Osteocyte (in vitro differentiated cells): Measurements from ENCODE around the gene MYO5B. TPM values are rescaled to one million over a fixed set of nuclear protein-coding genes. Genes with fewer than 3 reads are reported as not detected.

Experiments used
- DNase-seq: peaks from one replicate; pipeline ENCODE4 v3.0.0; 2021; ENCODE audit warnings: mixed read lengths; ENCODE audit not compliant: unreplicated experiment; ENCODE audit errors: extremely low spot score
- H3K27ac Mint-ChIP-seq: one replicate; pipeline ENCODE4 v1.8.0; 2021; ENCODE audit warnings: mild to moderate bottlenecking, mixed read lengths; ENCODE audit not compliant: unreplicated experiment
- H3K27me3 Mint-ChIP-seq: one replicate; pipeline ENCODE4 v1.8.0; 2021; ENCODE audit warnings: mixed read lengths; ENCODE audit not compliant: unreplicated experiment
- H3K36me3 Mint-ChIP-seq: one replicate; pipeline ENCODE4 v1.8.0; 2021; ENCODE audit warnings: mixed read lengths; ENCODE audit not compliant: unreplicated experiment
- H3K4me1 Mint-ChIP-seq: one replicate; pipeline ENCODE4 v1.8.0; 2021; ENCODE audit warnings: mixed read lengths; ENCODE audit not compliant: unreplicated experiment
- H3K4me3 Mint-ChIP-seq: one replicate; pipeline ENCODE4 v1.8.0; 2021; ENCODE audit warnings: mild to moderate bottlenecking, moderate library complexity, mixed read lengths; ENCODE audit not compliant: unreplicated experiment
- H3K9me3 Mint-ChIP-seq: one replicate; pipeline ENCODE4 v1.8.0; 2021; ENCODE audit warnings: mixed read lengths; ENCODE audit not compliant: unreplicated experiment
- CTCF ChIP-seq: fragments of 200-600 bp; sonication (generic); IDR thresholded peaks from 2 replicates; pipeline ENCODE4 v1.5.0; 2021; ENCODE audit warnings: antibody characterized with exemption, mild to moderate bottlenecking, moderate library complexity
- total RNA-seq: library from RNA; stranded (reverse); gene quantifications from 2 replicates; pipeline ENCODE4 v1.2.1, GENCODE V29; 2021

The MYO5B gene
- total RNA-seq, 1 donor from 2014 or later: not detected

GRCh38 chr18:49970319-49970718 lies 224.6 kb downstream of the MYO5B start:
- Mint-ChIP-seq H3K4me1 (no peaks in the 10 kb centered on the region), H3K36me3 (no peaks in the 10 kb centered on the region), H3K27ac (no peak overlapping the region), H3K9me3 (no peaks in the 10 kb centered on the region), H3K4me3 (no peak overlapping the region), H3K27me3 (peaks cover 8% of the 10 kb centered on the region)
- DNase-seq: no peak
- TF ChIP-seq CTCF: no peak

DNA sequence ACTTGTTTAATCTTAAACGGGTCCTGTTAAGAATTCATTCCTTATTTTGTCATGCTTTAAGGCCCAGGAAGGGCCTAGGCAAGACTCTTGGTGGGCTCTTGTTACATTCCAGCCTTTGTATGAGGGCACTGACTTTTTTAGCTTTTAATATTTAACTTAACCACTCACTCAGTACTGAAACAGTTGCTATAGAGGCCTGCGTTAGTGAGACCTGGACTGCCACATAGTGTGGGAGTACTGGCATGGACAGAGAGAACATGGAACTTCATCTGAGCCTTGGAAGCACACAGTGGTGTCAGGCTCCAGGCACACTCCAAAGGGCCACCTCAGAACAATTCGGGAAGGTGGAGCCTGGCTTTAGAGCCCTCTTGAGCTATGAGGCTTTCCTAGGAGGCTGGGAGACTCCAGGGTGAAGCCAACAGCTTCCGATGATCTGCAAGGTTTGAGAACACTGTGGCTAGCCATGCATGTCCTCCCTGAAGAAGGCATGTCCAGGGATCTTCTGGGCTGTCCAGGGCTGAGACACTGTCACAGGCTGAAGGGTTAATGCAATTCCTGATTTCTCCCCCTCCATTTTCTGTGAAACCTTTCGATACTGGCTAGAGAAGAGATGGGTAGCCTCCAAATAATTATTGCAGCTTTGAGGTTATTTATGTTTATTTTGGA lies 226.2 kb downstream of the MYO5B start:
- no peaks in the 10 kb centered on the region for H3K9me3 Mint-ChIP-seq
- H3K4me3 Mint-ChIP-seq: no peak overlapping the region
- H3K36me3 Mint-ChIP-seq: no peaks in the 10 kb centered on the region
- no peak for TF ChIP-seq CTCF
- peaks cover 8% of the 10 kb centered on the region for H3K27me3 Mint-ChIP-seq
- H3K27ac Mint-ChIP-seq: no peak overlapping the region
- H3K4me1 Mint-ChIP-seq: no peaks in the 10 kb centered on the region
- no peak for DNase-seq

DNA sequence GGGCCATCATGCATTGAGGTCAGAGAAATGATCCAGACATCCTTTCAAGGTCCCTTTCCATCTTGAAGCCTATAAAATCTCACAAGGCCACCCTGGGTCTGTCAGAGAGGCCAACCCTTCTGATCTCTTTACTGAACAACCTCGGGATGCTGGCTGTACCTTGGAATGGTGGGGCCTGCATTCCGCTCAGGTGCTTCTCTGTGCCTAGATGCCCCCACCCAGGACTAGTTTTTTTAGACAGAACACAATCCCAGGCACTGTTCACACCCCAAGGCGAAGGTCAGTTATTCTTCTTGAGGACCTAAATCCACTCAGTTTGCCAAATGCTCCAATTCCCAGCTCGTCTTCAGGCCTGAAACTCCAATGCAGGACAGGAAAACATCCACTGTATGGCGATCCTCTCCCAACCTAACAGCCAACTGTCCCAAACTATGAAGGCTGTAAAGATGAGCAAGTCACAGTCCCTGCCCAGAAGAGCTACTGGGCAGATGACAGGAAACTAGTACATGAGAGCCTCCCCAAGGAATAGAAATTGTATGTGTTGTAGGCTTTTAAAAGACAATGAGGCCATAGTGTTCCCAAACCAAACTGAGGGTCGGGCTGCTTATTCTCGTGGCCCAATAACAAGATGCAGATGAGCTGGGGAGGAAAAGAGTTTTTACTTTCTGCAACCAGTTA lies 227.2 kb downstream of the MYO5B start:
- peaks cover 8% of the 10 kb centered on the region for H3K27me3 Mint-ChIP-seq
- H3K4me1 Mint-ChIP-seq: no peaks in the 10 kb centered on the region
- no peak for TF ChIP-seq CTCF
- H3K27ac Mint-ChIP-seq: no peak overlapping the region
- H3K36me3 Mint-ChIP-seq: no peaks in the 10 kb centered on the region
- no peak overlapping the region for H3K4me3 Mint-ChIP-seq
- H3K9me3 Mint-ChIP-seq: no peaks in the 10 kb centered on the region
- no peak for DNase-seq

- Mint-ChIP-seq H3K4me3 (no peak overlapping the region), H3K36me3 (no peaks in the 10 kb centered on the region), H3K27me3 (peaks cover 8% of the 10 kb centered on the region), H3K4me1 (no peaks in the 10 kb centered on the region), H3K27ac (no peak overlapping the region), H3K9me3 (no peaks in the 10 kb centered on the region)
- TF ChIP-seq CTCF: no peak
- DNase-seq: no peak
These were observed 227.8 kb downstream of the MYO5B start for GRCh38 chr18:49967171-49967570.

DNA sequence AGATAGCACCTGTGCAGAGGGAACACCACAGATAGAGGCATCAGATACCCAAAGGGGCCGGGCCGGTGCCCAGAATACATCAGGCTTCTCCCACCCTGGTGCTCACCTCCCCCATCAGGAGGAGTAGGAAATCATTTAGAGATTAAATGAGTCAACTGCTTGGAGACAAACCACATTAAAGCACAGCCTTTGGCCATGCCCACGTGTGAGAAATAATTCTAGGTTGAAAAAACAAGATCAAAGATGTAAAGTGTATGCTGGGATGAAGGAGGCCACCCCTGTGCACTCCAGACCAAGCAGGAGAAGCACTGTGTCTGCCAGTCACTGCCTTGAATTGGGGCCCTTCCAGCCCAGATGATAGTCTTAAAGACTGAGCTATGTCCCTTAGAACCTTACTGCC lies 228.9 kb downstream of the MYO5B start:
- no peaks in the 10 kb centered on the region for H3K36me3 Mint-ChIP-seq
- H3K27ac Mint-ChIP-seq: no peak overlapping the region
- H3K4me3 Mint-ChIP-seq: no peak overlapping the region
- H3K4me1 Mint-ChIP-seq: no peaks in the 10 kb centered on the region
- H3K9me3 Mint-ChIP-seq: no peaks in the 10 kb centered on the region
- peaks cover 8% of the 10 kb centered on the region for H3K27me3 Mint-ChIP-seq
- no peak for TF ChIP-seq CTCF
- no peak for DNase-seq
